Measurements from ENCODE around the gene PHOSPHO2. TPM values are rescaled to one million over a fixed set of nuclear protein-coding genes. Genes with fewer than 3 reads are reported as not detected.

PHOSPHO2 gene
- total RNA-seq, 4 donors from 2014 or later, result 5.4 to 9.9 (median 6.9) TPM

DNA sequence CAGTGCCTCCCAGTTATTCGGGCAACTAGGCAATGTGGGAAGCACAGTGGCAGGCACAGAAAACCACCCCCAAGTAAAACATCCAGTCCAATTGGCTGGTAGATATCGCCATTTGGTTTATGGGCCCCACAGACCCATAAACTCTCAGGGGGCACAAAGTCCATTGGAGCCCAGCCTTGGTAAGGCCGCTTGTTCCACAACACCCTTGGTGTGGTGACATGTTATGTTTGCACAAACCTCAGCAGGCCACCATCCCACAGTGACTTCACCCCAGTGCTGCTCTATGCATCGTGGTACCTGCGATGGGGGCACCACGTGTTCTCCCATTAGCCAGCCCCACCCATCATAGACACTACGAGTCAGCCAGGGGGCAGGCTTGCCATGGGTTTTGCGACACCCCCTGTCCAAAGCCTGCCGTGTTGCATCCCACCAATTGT, 18.5 kb downstream of the PHOSPHO2 start:
- H3K27me3 ChIP-seq, result no peaks in the 10 kb centered on the region
- H3K4me3 ChIP-seq, result no peak overlapping the region
- TF ChIP-seq, protein P1, sequence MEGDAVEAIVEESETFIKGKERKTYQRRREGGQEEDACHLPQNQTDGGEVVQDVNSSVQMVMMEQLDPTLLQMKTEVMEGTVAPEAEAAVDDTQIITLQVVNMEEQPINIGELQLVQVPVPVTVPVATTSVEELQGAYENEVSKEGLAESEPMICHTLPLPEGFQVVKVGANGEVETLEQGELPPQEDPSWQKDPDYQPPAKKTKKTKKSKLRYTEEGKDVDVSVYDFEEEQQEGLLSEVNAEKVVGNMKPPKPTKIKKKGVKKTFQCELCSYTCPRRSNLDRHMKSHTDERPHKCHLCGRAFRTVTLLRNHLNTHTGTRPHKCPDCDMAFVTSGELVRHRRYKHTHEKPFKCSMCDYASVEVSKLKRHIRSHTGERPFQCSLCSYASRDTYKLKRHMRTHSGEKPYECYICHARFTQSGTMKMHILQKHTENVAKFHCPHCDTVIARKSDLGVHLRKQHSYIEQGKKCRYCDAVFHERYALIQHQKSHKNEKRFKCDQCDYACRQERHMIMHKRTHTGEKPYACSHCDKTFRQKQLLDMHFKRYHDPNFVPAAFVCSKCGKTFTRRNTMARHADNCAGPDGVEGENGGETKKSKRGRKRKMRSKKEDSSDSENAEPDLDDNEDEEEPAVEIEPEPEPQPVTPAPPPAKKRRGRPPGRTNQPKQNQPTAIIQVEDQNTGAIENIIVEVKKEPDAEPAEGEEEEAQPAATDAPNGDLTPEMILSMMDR (IDR thresholded peaks at IDR 0.05), result peak in 2 of 6 experiments; percentile 23 to 38
- TF ChIP-seq POLR2A (IDR thresholded peaks at IDR 0.05), result peak in 1 of 2 donors; percentile 34
- peaks cover 0 to 55% (median 2%) of the 10 kb centered on the region in 4 donors for H3K4me1 ChIP-seq
- H3K36me3 ChIP-seq, result no peaks in the 10 kb centered on the region
- DNase-seq, result peak in 2 of 3 donors; percentile 81 to 85
- peaks cover 0 to 4% (median 0%) of the 10 kb centered on the region in 4 donors for H3K9me3 ChIP-seq
- H3K27ac ChIP-seq, result peak overlapping the region in 2 of 4 donors; percentile 28 to 84

GRCh38 chr2:169713331-169713730, 19.1 kb downstream of the PHOSPHO2 start:
- H3K27ac ChIP-seq, result peak overlapping the region in 2 of 4 donors; percentile 28 to 84
- TF ChIP-seq POLR2A (IDR thresholded peaks at IDR 0.05), result no peak
- TF ChIP-seq, protein P1 (IDR thresholded peaks at IDR 0.05), result no peak
- DNase-seq, result no peak
- H3K36me3 ChIP-seq, result no peaks in the 10 kb centered on the region
- no peak overlapping the region for H3K4me3 ChIP-seq
- peaks cover 0 to 4% (median 0%) of the 10 kb centered on the region in 4 donors for H3K9me3 ChIP-seq
- no peaks in the 10 kb centered on the region for H3K27me3 ChIP-seq
- peaks cover 0 to 55% (median 2%) of the 10 kb centered on the region in 4 donors for H3K4me1 ChIP-seq

DNA sequence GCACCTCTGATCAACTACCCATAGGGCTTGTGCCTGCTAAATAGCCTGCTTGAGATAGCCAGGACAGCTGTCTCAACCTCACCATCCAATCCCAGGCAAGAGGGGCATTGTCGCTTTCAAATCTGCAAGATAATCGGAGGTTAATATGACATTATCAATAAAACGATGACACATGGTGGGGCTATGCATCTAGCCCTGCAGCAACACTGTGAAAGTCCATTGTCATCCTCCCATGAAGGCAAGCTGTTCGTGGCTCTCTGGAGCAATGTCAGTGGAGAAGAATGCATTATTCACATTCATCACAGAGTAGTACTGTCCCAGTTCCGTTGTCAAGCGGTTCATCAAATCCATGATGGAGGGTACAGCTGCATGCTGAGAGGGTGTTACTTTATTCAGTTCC, 20.4 kb downstream of the PHOSPHO2 start:
- H3K9me3 ChIP-seq, result peaks cover 0 to 4% (median 0%) of the 10 kb centered on the region in 4 donors
- no peaks in the 10 kb centered on the region for H3K27me3 ChIP-seq
- H3K27ac ChIP-seq, result peak overlapping the region in 2 of 4 donors; percentile 72 to 73
- no peak for TF ChIP-seq POLR2A (IDR thresholded peaks at IDR 0.05)
- TF ChIP-seq, protein P1 (IDR thresholded peaks at IDR 0.05), result no peak
- H3K4me3 ChIP-seq, result no peak overlapping the region
- H3K4me1 ChIP-seq, result peaks cover 0 to 55% (median 2%) of the 10 kb centered on the region in 4 donors
- DNase-seq, result no peak
- no peaks in the 10 kb centered on the region for H3K36me3 ChIP-seq

DNA sequence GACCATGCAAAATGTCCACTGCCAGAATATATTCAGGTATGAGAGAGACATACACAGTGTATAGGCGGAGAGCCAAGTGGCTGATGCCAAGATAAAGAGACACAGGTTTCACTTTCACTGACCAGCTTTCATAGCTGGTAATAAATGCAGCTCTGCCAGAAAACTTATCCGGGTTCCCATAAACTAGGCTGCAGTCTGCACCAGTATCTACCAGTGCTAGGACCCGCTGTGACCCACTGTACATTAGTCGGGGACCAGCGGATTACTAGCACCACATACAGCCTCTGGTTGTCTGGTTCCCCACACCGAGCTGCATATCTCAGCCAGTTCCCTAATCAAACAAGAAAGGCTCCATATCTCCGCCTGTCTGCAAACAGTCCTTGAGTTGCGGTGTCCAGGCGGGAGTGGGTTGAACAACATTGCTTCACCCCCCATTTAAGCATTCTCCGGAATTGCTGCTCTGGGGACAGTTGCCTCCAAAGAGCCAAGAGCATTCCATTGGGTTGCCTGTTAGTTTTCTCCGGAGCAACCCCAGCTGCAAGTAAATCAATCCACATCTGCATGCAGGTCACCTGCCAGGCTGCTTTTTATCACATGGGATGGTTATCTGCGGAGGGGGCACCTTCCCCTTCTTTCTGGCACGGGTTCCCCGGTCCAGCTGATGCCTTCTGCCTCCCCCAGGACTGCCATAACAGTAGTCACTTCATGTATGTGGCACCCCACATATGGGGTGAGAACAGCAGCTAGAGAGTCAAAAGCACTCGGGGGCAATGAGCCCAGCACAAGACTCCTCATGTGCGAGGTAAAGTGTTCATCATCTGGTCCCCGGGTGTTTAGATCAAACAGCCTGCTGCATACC, 21.3 kb downstream of the PHOSPHO2 start:
- Histone ChIP-seq H3K4me1 (peaks cover 0 to 52% (median 2%) of the 10 kb centered on the region in 4 donors), H3K36me3 (no peaks in the 10 kb centered on the region), H3K27me3 (no peaks in the 10 kb centered on the region), H3K27ac (peak overlapping the region in 2 of 4 donors; percentile 72 to 73), H3K9me3 (peaks cover 0 to 4% (median 0%) of the 10 kb centered on the region in 4 donors), H3K4me3 (peak overlapping the region in 2 of 4 donors; percentile 43 to 44)
- DNase-seq, result peak in 2 of 3 donors; percentile 65 to 72
- TF ChIP-seq, protein P1 (IDR thresholded peaks at IDR 0.05), result no peak
- no peak for TF ChIP-seq POLR2A (IDR thresholded peaks at IDR 0.05)

DNA sequence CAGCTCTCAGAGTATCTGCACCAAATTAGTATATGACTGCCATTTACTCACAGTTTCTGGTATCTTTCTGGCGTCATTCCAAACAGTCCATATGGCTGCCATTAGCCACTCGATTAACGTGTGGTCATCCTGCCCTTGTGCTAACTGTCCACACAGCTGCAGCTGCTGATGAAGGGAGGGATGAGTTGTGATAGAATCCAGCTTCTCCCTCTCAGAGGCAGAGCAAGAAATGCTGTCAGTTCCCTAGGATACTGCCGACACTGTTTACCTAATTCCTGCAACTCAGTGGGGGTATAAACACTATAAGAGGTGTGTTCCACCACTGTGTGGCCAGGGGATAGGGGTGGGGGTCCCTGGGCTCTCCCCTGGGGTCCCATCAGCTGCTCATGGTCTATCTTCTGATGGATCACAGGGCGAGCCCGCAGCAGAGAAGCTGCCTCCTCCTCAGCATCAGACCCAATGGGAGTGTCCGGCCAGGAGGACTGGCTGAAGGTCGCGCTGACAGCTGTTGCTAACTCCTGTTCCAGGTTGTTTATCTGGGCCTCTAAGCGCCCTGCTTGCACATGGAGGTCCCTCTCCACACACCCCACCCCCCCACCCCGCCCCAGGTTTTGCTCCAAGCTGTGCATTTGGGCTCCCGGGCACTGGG, 22.1 kb downstream of the PHOSPHO2 start:
- H3K4me3 ChIP-seq, result peak overlapping the region in 2 of 4 donors; percentile 26 to 43
- peaks cover 0 to 4% (median 0%) of the 10 kb centered on the region in 4 donors for H3K9me3 ChIP-seq
- H3K4me1 ChIP-seq, result peaks cover 0 to 47% (median 2%) of the 10 kb centered on the region in 4 donors
- TF ChIP-seq POLR2A (IDR thresholded peaks at IDR 0.05), result no peak
- TF ChIP-seq, protein P1 (IDR thresholded peaks at IDR 0.05), result no peak
- peak in 2 of 3 donors; percentile 60 to 75 for DNase-seq
- H3K27ac ChIP-seq, result peak overlapping the region in 2 of 4 donors; percentile 72 to 73
- H3K36me3 ChIP-seq, result no peaks in the 10 kb centered on the region
- no peaks in the 10 kb centered on the region for H3K27me3 ChIP-seq
